HG03066 (cell line): Measurements from ENCODE around the gene SLC23A3.
"Not testable (repeated sequence)": the region's sequence is repeated elsewhere in the genome, so short reads cannot be mapped to it uniquely, and the experiment has no call there.

Experiments used
- ATAC-seq: cut with Tn5 transposase; IDR thresholded peaks from one replicate; pipeline ENCODE4 v1.9.1; 2021; ENCODE audit warnings: low read depth; ENCODE audit not compliant: unreplicated experiment

Gene SLC23A3

GRCh38 chr2:219205165-219205538 is 35.3 kb upstream of the SLC23A3 start:
- ATAC-seq: no peak

- no peak for ATAC-seq
Observed at GRCh38 chr2:219204425-219205164, 34.8 kb upstream of the SLC23A3 start.

GRCh38 chr2:219201331-219201730 is 31.5 kb upstream of the SLC23A3 start:
- not testable (repeated sequence) for ATAC-seq

- ATAC-seq: not testable (repeated sequence)
Observed at GRCh38 chr2:219200502-219201326, 30.9 kb upstream of the SLC23A3 start.

- ATAC-seq: no peak
Observed at GRCh38 chr2:219199470-219200211, 29.8 kb upstream of the SLC23A3 start.

GRCh38 chr2:219198974-219199373 is 29.1 kb upstream of the SLC23A3 start:
- no peak for ATAC-seq

GRCh38 chr2:219197388-219197787 is 27.6 kb upstream of the SLC23A3 start:
- no peak for ATAC-seq

GRCh38 chr2:219186754-219187456 is 17.1 kb upstream of the SLC23A3 start:
- ATAC-seq: no peak

- ATAC-seq: no peak
Observed at GRCh38 chr2:219184121-219184520, 14.3 kb upstream of the SLC23A3 start.

- ATAC-seq: no peak
Observed at GRCh38 chr2:219183151-219183772, 13.4 kb upstream of the SLC23A3 start.

- no peak for ATAC-seq
Observed at GRCh38 chr2:219182331-219183150, 12.7 kb upstream of the SLC23A3 start.

- no peak for ATAC-seq
Observed at GRCh38 chr2:219181531-219181930, 11.7 kb upstream of the SLC23A3 start.

GRCh38 chr2:219180961-219181360 is 11.1 kb upstream of the SLC23A3 start:
- no peak for ATAC-seq

GRCh38 chr2:219179601-219180465 is 10.0 kb upstream of the SLC23A3 start:
- ATAC-seq: no peak

- ATAC-seq: peak; percentile 18
Observed at GRCh38 chr2:219178377-219179175, 8.7 kb upstream of the SLC23A3 start.

- peak; percentile 38 for ATAC-seq
Observed at GRCh38 chr2:219177552-219178376, 7.9 kb upstream of the SLC23A3 start, which contains the start of gene RETREG2. TSS of gene RETREG2 (plus strand) at chr2:219178275. CDS start at chr2:219178353, 78 bp downstream.
